SK-N-SH (cell line): ENCODE data around the gene LRRIQ1.

ENCODE experiments used
- CHD2 ChIP-seq: fragments of 150-350 bp; IDR thresholded peaks from 2 replicates; pipeline ENCODE4 v1.6.1; 2018; ENCODE audit warnings: low read length; ENCODE audit not compliant: partially characterized antibody
- EZH2phosphoT487 ChIP-seq: fragments of 200-600 bp; sonication (generic); IDR thresholded peaks from 2 replicates; pipeline ENCODE4 v1.6.1; 2017; ENCODE audit warnings: low read depth, mixed run types, mild to moderate bottlenecking, antibody characterized with exemption, moderate library complexity, borderline replicate concordance
- POLR2AphosphoS5 ChIP-seq: IDR thresholded peaks from 2 replicates; pipeline ENCODE4 v1.6.1; 2012; ENCODE audit warnings: low read depth, low read length
- RAD21 ChIP-seq: IDR thresholded peaks from 2 replicates; pipeline ENCODE4 v1.6.1; 2012; ENCODE audit warnings: mild to moderate bottlenecking, low read length
- REST ChIP-seq: IDR thresholded peaks from 2 replicates; pipeline ENCODE4 v1.6.1; 2012; ENCODE audit warnings: mild to moderate bottlenecking, low read depth, low read length, moderate library complexity
- RFX5 ChIP-seq: IDR thresholded peaks from 2 replicates; pipeline ENCODE4 v1.6.1; 2012; ENCODE audit warnings: mild to moderate bottlenecking, improper control_type of control experiment, low read length
- SIN3A ChIP-seq: IDR thresholded peaks from 2 replicates; pipeline ENCODE4 v1.6.1; 2012; ENCODE audit warnings: low read depth, mild to moderate bottlenecking, low read length, moderate library complexity, borderline replicate concordance
- TF ChIP-seq, protein P1 (sequence below): fragments of 200-600 bp; sonication (generic); IDR thresholded peaks from 2 replicates; pipeline ENCODE4 v1.6.1; 2017; ENCODE audit warnings: antibody characterized with exemption, mild to moderate bottlenecking, moderate library complexity
- TF ChIP-seq, protein P2 (sequence below): fragments of 150-350 bp; IDR thresholded peaks from 2 replicates; pipeline ENCODE4 v1.6.1; 2017; ENCODE audit warnings: antibody characterized with exemption, low read length, low read depth, borderline replicate concordance
- TF ChIP-seq, protein P3 (sequence below): IDR thresholded peaks from 2 replicates; pipeline ENCODE4 v1.4.0; 2012; ENCODE audit warnings: low read depth

- TF ChIP-seq, protein P1, sequence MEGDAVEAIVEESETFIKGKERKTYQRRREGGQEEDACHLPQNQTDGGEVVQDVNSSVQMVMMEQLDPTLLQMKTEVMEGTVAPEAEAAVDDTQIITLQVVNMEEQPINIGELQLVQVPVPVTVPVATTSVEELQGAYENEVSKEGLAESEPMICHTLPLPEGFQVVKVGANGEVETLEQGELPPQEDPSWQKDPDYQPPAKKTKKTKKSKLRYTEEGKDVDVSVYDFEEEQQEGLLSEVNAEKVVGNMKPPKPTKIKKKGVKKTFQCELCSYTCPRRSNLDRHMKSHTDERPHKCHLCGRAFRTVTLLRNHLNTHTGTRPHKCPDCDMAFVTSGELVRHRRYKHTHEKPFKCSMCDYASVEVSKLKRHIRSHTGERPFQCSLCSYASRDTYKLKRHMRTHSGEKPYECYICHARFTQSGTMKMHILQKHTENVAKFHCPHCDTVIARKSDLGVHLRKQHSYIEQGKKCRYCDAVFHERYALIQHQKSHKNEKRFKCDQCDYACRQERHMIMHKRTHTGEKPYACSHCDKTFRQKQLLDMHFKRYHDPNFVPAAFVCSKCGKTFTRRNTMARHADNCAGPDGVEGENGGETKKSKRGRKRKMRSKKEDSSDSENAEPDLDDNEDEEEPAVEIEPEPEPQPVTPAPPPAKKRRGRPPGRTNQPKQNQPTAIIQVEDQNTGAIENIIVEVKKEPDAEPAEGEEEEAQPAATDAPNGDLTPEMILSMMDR: no peak
- TF ChIP-seq SIN3A (no peak), REST (no peak), POLR2AphosphoS5 (no peak), RFX5 (no peak), EZH2phosphoT487 (no peak), RAD21 (no peak), CHD2 (no peak)
- TF ChIP-seq, protein P2, sequence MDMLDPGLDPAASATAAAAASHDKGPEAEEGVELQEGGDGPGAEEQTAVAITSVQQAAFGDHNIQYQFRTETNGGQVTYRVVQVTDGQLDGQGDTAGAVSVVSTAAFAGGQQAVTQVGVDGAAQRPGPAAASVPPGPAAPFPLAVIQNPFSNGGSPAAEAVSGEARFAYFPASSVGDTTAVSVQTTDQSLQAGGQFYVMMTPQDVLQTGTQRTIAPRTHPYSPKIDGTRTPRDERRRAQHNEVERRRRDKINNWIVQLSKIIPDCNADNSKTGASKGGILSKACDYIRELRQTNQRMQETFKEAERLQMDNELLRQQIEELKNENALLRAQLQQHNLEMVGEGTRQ: no peak
- TF ChIP-seq, protein P3, sequence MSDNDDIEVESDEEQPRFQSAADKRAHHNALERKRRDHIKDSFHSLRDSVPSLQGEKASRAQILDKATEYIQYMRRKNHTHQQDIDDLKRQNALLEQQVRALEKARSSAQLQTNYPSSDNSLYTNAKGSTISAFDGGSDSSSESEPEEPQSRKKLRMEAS: no peak
These were observed 189.3 kb downstream of the LRRIQ1 start for GRCh38 chr12:85225501-85225900.
